HEK293 (cell line): ENCODE results near the gene TMEM260.

Experiments
- CTCF ChIA-PET: fragments of 350-600 bp; formaldehyde crosslinking; extraction: SDS; loops from one replicate; lab custom pipeline; 2021; ENCODE audit warnings: antibody characterized with exemption; lab: Yijun Ruan, JAX
- POLR2A ChIA-PET: fragments of 300-600 bp; formaldehyde crosslinking; extraction: SDS; loops from one replicate; lab custom pipeline; 2020; ENCODE audit warnings: antibody characterized with exemption, inconsistent platforms; lab: Yijun Ruan, JAX
- H3K27ac ChIP-seq: fragments of 200-500 bp; sonication (Bioruptor generic); 2 replicates; pipeline ENCODE4 v1.5.1; 2014; ENCODE audit warnings: low read depth, low read length, control low read depth, inconsistent platforms; ENCODE audit errors: extremely low read depth
- H3K36me3 ChIP-seq, 2 experiments: fragments of 200-500 bp in 1 of 2; sonication (Bioruptor generic) in 1 of 2; 1 replicate in 1 of 2; 2 replicates in 1 of 2; pipeline ENCODE4 v1.5.1; 2014 to 2017; ENCODE audit warnings: inconsistent platforms in 2 of 2, low read length in 2 of 2; ENCODE audit not compliant: control insufficient read depth in 2 of 2, insufficient read depth in 1 of 2
- H3K4me1 ChIP-seq: fragments of 200-500 bp; sonication (Bioruptor generic); 2 replicates; pipeline ENCODE4 v1.5.1; 2014; ENCODE audit warnings: mild to moderate bottlenecking, low read length, inconsistent platforms; ENCODE audit not compliant: control insufficient read depth, insufficient read depth
- H3K4me3 ChIP-seq: 2 replicates; pipeline ENCODE4 v1.5.1; 2011; ENCODE audit warnings: low read depth, mild to moderate bottlenecking, control low read depth, low read length, moderate library complexity
- H3K9me3 ChIP-seq: fragments of 200-500 bp; sonication (Bioruptor generic); 2 replicates; pipeline ENCODE4 v1.5.1; 2014; ENCODE audit warnings: low read depth, low read length, inconsistent platforms; ENCODE audit not compliant: control insufficient read depth, insufficient read depth
- FEZF1 ChIP-seq: fragments of 450-650 bp; formaldehyde crosslinking; IDR thresholded peaks from 2 replicates; pipeline ENCODE4 v1.5.1; 2016; ENCODE audit warnings: missing biosample characterization, missing genetic modification characterization
- INSM2 ChIP-seq: fragments of 450-650 bp; formaldehyde crosslinking; IDR thresholded peaks from 2 replicates; pipeline ENCODE4 v1.5.1; 2016; ENCODE audit warnings: missing biosample characterization, missing genetic modification characterization
- PATZ1 ChIP-seq: fragments of 450-650 bp; formaldehyde crosslinking; IDR thresholded peaks from 2 replicates; pipeline ENCODE4 v1.5.1; 2016; ENCODE audit warnings: missing biosample characterization, missing genetic modification characterization
- ZBTB8A ChIP-seq: fragments of 450-650 bp; formaldehyde crosslinking; IDR thresholded peaks from 2 replicates; pipeline ENCODE4 v1.5.1; 2016; ENCODE audit warnings: missing biosample characterization, missing genetic modification characterization
- ZIC2 ChIP-seq: fragments of 450-650 bp; formaldehyde crosslinking; IDR thresholded peaks from 2 replicates; pipeline ENCODE4 v1.5.1; 2016; ENCODE audit warnings: missing biosample characterization, missing genetic modification characterization
- ZNF146 ChIP-seq: fragments of 450-650 bp; formaldehyde crosslinking; IDR thresholded peaks from 2 replicates; pipeline ENCODE4 v1.5.1; 2016; ENCODE audit warnings: missing biosample characterization, missing genetic modification characterization
- ZNF274 ChIP-seq, 2 experiments: fragments of 200-500 bp in 1 of 2; fragments of 450-650 bp in 1 of 2; sonication (Bioruptor generic) in 1 of 2; formaldehyde crosslinking in 1 of 2; IDR thresholded peaks; 2 replicates each; pipeline versions ENCODE4 v1.5.1 to v1.6.1; 2014 to 2016; ENCODE audit warnings: borderline replicate concordance in 1 of 2, inconsistent platforms in 1 of 2, low read length in 1 of 2, missing biosample characterization in 1 of 2, missing genetic modification characterization in 1 of 2
- ZNF394 ChIP-seq: fragments of 450-650 bp; formaldehyde crosslinking; IDR thresholded peaks from 2 replicates; pipeline ENCODE4 v1.5.1; 2016; ENCODE audit warnings: missing biosample characterization, missing genetic modification characterization, mild to moderate bottlenecking, moderate library complexity, borderline replicate concordance
- ZNF530 ChIP-seq: fragments of 450-650 bp; formaldehyde crosslinking; IDR thresholded peaks from 2 replicates; pipeline ENCODE4 v1.5.1; 2016; ENCODE audit warnings: low read depth, missing biosample characterization, missing genetic modification characterization
- ZNF561 ChIP-seq: fragments of 450-650 bp; IDR thresholded peaks from 2 replicates; pipeline ENCODE4 v1.5.1; 2018; ENCODE audit warnings: missing biosample characterization, missing genetic modification characterization, borderline replicate concordance
- ZNF629 ChIP-seq: fragments of 450-650 bp; formaldehyde crosslinking; IDR thresholded peaks from 2 replicates; pipeline ENCODE4 v1.5.1; 2017; ENCODE audit warnings: missing biosample characterization, missing genetic modification characterization
- ZNF704 ChIP-seq: fragments of 450-650 bp; formaldehyde crosslinking; IDR thresholded peaks from 2 replicates; pipeline ENCODE4 v1.5.1; 2016; ENCODE audit warnings: missing biosample characterization, missing genetic modification characterization
- TF ChIP-seq, protein P1 (sequence below): fragments of 450-650 bp; formaldehyde crosslinking; IDR thresholded peaks from 2 replicates; pipeline ENCODE4 v1.5.1; 2016; ENCODE audit warnings: missing biosample characterization, missing genetic modification characterization
- TF ChIP-seq, protein P2 (sequence below): fragments of 450-650 bp; formaldehyde crosslinking; IDR thresholded peaks from 2 replicates; pipeline ENCODE4 v1.5.1; 2016; ENCODE audit warnings: missing biosample characterization, missing genetic modification characterization, low read depth
- TF ChIP-seq, protein P3 (sequence below): fragments of 450-650 bp; formaldehyde crosslinking; IDR thresholded peaks from 2 replicates; pipeline ENCODE4 v1.5.1; 2016; ENCODE audit warnings: missing biosample characterization, missing genetic modification characterization
- TF ChIP-seq, protein P4 (sequence below): fragments of 450-650 bp; formaldehyde crosslinking; conservative IDR thresholded peaks from 2 replicates; pipeline ENCODE4 v1.5.1; 2016; ENCODE audit warnings: low read depth, missing biosample characterization, missing genetic modification characterization

Gene TMEM260

GRCh38 chr14:56648508-56649301, 69.1 kb downstream of the TMEM260 start:
- CTCF ChIA-PET, result interaction anchor here (1.1 kb wide), 1 partner anchor 11 kb away, joined by 3 read pairs; no protein-coding TSS in a partner anchor
- TF ChIP-seq, protein P1, sequence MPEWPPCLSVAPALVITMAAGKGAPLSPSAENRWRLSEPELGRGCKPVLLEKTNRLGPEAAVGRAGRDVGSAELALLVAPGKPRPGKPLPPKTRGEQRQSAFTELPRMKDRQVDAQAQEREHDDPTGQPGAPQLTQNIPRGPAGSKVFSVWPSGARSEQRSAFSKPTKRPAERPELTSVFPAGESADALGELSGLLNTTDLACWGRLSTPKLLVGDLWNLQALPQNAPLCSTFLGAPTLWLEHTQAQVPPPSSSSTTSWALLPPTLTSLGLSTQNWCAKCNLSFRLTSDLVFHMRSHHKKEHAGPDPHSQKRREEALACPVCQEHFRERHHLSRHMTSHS (tag by site-specific recombination), result no peak
- no peak for TF ChIP-seq ZNF274 (IDR thresholded peaks at IDR 0.05; ENCODE audit: low read length)
- TF ChIP-seq ZNF274 (tag by site-specific recombination; IDR thresholded peaks at IDR 0.05; ENCODE audit: borderline replicate concordance), result no peak
- TF ChIP-seq, protein P2, sequence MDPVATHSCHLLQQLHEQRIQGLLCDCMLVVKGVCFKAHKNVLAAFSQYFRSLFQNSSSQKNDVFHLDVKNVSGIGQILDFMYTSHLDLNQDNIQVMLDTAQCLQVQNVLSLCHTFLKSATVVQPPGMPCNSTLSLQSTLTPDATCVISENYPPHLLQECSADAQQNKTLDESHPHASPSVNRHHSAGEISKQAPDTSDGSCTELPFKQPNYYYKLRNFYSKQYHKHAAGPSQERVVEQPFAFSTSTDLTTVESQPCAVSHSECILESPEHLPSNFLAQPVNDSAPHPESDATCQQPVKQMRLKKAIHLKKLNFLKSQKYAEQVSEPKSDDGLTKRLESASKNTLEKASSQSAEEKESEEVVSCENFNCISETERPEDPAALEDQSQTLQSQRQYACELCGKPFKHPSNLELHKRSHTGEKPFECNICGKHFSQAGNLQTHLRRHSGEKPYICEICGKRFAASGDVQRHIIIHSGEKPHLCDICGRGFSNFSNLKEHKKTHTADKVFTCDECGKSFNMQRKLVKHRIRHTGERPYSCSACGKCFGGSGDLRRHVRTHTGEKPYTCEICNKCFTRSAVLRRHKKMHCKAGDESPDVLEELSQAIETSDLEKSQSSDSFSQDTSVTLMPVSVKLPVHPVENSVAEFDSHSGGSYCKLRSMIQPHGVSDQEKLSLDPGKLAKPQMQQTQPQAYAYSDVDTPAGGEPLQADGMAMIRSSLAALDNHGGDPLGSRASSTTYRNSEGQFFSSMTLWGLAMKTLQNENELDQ (tag by site-specific recombination), result no peak
- TF ChIP-seq PATZ1 (tag by site-specific recombination), result no peak
- no peak for TF ChIP-seq ZNF394 (tag by site-specific recombination)
- TF ChIP-seq ZNF704, result no peak
- no peak for TF ChIP-seq ZNF530 (tag by site-specific recombination)
- TF ChIP-seq ZNF146 (tag by site-specific recombination), result no peak
- TF ChIP-seq FEZF1 (tag by site-specific recombination), result no peak
- TF ChIP-seq, protein P3, sequence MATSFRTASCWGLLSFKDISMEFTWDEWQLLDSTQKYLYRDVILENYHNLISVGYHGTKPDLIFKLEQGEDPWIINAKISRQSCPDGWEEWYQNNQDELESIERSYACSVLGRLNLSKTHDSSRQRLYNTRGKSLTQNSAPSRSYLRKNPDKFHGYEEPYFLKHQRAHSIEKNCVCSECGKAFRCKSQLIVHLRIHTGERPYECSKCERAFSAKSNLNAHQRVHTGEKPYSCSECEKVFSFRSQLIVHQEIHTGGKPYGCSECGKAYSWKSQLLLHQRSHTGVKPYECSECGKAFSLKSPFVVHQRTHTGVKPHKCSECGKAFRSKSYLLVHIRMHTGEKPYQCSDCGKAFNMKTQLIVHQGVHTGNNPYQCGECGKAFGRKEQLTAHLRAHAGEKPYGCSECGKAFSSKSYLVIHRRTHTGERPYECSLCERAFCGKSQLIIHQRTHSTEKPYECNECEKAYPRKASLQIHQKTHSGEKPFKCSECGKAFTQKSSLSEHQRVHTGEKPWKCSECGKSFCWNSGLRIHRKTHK (tag by site-specific recombination), result no peak
- no peak for TF ChIP-seq ZNF629 (tag by site-specific recombination)
- TF ChIP-seq INSM2 (tag by site-specific recombination), result no peak
- TF ChIP-seq ZIC2, result no peak
- TF ChIP-seq, protein P4, sequence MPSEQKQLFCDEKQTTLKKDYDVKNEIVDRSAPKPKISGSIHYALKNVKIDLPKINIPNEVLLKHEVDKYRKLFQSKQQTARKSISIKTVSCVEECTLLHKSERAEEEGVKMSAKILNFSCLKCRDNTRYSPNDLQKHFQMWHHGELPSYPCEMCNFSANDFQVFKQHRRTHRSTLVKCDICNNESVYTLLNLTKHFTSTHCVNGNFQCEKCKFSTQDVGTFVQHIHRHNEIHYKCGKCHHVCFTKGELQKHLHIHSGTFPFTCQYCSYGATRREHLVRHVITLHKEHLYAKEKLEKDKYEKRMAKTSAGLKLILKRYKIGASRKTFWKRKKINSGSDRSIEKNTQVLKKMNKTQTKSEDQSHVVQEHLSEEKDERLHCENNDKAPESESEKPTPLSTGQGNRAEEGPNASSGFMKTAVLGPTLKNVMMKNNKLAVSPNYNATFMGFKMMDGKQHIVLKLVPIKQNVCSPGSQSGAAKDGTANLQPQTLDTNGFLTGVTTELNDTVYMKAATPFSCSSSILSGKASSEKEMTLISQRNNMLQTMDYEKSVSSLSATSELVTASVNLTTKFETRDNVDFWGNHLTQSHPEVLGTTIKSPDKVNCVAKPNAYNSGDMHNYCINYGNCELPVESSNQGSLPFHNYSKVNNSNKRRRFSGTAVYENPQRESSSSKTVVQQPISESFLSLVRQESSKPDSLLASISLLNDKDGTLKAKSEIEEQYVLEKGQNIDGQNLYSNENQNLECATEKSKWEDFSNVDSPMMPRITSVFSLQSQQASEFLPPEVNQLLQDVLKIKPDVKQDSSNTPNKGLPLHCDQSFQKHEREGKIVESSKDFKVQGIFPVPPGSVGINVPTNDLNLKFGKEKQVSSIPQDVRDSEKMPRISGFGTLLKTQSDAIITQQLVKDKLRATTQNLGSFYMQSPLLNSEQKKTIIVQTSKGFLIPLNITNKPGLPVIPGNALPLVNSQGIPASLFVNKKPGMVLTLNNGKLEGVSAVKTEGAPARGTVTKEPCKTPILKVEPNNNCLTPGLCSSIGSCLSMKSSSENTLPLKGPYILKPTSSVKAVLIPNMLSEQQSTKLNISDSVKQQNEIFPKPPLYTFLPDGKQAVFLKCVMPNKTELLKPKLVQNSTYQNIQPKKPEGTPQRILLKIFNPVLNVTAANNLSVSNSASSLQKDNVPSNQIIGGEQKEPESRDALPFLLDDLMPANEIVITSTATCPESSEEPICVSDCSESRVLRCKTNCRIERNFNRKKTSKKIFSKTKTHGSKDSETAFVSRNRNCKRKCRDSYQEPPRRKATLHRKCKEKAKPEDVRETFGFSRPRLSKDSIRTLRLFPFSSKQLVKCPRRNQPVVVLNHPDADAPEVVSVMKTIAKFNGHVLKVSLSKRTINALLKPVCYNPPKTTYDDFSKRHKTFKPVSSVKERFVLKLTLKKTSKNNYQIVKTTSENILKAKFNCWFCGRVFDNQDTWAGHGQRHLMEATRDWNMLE (tag by site-specific recombination), result no peak
- TF ChIP-seq ZBTB8A (tag by site-specific recombination), result no peak
- TF ChIP-seq ZNF561 (tag by site-specific recombination), result no peak

More at GRCh38 chr14:56648508-56649301, 69.1 kb downstream of the TMEM260 start:
- H3K36me3 ChIP-seq, result peaks cover 0 to 3% of the 10 kb centered on the region in 2 experiments; a peak in 2 of 3 replicates
- H3K9me3 ChIP-seq, result no peaks in the 10 kb centered on the region
- H3K4me1 ChIP-seq, result no peaks in the 10 kb centered on the region
- H3K4me3 ChIP-seq, result no peak overlapping the region
- POLR2A ChIA-PET, result no interaction called here
- no peak overlapping the region for H3K27ac ChIP-seq
